ENCODE measurements around the gene EFNA5.

DNA sequence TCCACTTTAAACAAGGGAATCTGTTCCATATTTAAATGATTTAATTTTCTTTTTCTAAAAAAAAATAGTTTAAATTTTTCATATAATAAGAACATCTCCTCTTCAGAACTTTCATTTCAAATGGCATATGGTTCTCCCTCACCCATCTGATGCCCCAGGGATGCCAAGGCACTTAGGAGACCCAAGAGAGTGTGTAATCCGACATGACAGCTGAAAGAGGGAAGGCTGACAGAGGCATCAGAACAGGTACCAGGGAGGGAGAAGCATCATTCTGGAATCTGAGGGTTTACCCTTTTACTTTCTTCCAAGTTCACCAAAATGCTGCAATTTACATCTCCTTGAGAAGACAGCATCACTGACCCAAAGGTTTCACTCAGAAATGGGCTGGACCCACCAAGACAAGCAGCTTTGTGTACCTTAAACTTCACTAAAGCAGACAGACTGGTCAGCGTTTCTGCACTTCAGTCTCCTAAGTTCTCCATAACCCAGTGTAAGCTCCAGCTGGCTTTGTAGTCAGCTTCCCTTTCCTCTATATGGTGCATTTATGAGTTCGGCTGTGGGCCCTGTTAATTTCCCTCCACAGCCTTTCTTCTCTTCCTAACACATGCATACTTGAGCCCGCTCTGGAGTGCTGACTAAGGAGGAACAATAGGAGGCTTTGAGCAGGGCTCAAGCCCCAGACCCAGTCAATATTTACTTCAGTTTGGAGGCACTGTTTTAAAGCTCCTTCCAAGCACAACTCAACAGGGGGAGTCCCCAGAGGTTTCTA, 17.7 kb downstream of the EFNA5 start:
- TF ChIP-seq CTCF (optimal IDR thresholded peaks at IDR 0.05 in 1 of 3, IDR thresholded peaks at IDR 0.05 in 1 of 3, conservative IDR thresholded peaks at IDR 0.05 in 1 of 3; ENCODE audit: extremely low read depth in 1 of 3, insufficient read depth in 2 of 3, low read length in 3 of 3), result no peak
- TF ChIP-seq EZH2 (IDR thresholded peaks at IDR 0.05; ENCODE audit: low read length), result no peak

Measured in keratinocyte (primary cell).